ENCODE results near the gene ZSWIM7. TPM values are rescaled to one million over a fixed set of nuclear protein-coding genes. Genes with fewer than 3 reads are reported as not detected.
"Not testable (repeated sequence)": the region's sequence is repeated elsewhere in the genome, so short reads cannot be mapped to it uniquely, and the experiment has no call there.

ZSWIM7 gene
- polyA plus RNA-seq, 5 donors: 52.3 to 56.9 (median 52.4) TPM

DNA sequence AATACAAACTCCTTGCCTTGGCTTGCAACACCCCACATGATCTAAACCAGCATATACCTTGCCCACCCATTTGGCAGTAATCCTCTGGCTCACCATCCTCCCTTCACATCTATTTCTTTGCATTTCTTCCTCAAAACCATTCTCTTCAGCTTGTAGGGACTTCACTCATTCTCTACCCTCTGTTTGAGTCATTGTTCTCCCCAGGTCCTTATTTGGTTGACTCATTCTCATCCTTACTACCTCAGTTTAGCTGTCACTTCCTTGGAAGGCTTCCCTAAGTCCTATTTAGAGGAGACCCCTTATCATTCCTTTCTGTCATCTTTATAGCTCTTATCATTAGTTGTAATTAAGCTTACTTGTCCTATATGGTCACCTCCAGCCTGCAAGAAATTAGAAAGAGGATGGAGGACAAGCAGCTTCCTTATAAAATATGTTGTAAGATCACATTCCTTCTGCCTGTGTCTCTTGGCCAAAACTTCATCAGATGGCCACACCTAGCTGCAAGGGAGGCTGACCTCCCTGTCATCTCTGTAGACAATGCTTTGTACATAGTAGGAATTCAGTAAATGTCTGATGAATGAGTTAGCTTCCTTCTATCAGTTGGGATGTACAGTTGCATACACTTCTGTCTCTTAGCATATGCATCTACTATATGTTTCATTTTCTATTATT is 1.9 kb upstream of the ZSWIM7 start:
- DNase-seq: no peak

DNA sequence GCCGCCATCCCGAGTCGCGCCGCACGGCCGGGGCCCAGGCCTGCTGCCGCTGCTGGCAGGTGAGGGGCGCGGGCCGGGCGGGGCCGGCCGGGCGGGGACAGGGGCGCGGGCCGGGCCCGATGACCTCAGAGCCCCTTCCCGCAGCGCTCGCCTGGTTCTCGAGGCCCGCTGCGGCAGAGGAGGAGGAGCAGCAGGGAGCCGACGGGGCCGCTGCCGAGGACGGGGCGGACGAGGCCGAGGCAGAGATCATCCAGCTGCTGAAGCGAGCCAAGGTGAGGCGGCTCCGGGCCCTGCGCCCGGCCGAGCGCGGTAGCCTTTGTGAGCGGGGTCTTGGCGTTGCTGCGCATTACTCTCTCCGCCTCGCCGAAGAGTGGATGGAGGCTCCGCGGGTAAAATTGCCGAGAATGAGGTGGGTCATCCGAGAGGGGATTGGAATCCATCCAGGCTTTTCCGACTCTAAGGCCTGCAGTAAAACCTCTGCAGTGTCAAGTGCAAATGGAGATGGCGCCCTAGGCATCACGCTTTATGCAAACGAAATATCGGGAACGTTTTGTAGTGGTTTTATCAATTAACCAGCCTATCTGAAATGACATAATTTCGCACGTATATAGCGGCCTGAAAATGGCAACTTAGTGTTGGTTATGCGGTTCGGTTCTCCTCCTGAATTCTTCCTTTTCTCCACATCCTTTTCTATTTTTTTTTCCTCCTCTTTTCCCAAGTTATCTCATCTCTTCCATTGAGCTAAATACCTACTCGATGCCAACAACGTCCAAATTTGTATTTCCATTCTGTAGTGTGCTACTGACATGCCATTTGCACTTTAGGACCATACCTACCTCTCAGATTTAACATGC is 697 bp upstream of the ZSWIM7 start:
- peak; percentile 40 to 42 for DNase-seq

DNA sequence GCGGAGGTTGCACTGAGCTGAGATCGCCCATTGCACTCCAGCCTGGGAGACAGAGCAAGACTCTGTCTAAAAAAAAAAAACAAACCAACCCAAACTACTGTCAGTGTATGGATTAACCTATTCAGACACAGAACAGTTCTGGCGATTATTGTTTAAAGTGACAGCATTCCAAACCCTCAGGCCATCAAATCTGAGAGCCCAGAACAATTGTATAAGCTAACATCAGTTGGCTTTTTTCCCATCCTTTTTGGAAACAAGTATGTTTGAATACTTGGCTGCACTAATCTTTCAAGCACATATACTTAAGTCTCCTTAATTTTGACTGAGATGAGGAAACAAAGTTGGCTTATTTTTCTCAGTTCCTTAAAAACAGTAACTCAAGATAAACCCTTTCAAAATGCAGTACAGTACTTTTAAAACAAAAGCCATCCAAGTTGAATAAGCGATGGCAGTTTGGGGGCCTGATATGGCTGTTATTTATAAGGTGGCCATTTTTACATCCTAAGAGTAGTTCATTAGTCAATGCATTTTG is 1.4 kb downstream of the ZSWIM7 start:
- peak in 1 of 2 donors; percentile 28 for DNase-seq

DNA sequence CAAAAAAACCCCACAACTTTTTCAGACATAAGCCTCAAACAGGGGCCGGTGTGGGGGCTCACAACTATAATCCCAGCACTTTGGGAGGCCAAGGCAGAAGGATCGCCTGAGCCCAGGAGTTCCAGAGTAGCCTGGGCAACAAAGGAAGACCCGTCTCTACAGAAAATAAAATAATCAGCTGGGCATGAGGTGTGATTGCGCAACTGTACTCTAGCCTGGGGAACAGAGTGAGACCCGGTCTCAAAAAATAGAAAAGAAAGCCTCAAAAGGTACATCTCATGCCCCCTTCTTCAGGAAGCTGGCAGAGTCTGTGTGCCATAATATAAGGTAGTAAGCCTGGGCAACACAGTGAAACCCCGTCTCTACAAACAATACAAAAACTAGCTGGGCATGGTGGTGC is 3.2 kb downstream of the ZSWIM7 start:
- no peak for DNase-seq

DNA sequence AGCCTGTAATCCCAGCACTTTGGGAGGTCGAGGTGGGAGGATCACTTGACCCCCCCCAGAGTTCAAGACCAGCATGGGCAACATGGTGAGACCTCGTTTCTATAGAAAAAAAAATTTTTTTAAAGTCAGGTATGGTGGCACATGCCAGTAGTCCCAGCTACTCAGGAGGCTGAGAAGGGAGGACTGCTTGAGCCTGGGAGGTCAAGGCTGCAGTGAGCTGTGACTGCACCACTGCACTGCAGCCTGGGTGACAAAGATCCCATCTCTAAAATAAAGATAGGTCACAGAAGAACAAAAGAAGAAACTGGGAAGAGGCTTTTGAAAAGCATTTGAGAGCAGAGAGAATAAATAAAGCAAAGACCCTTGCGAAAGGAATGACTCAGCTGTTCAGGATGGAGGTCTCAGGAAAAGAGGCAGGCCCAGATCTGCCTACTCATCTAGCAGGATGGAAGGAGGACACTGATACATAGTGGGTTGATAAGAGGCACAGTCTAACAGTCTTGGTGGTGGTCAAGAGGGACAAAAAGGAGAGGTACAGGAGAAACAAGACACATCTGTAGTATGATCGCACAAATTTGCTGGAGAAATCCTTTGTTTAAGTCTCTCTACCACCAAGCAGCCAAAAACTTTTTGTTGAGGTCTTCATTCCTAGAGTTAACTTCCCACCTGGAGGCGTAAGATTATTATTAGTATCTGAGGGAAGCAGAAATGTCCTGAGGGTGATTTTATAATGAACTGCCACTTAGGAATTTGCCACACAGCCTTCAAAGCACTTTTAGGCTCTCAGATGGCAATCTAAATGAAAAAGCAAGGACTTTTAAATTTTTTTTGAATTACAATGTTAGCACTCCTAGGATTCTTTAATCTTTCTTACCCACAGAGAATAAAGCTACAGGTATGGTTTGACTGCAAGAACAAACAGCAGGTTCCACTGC is 17.6 kb downstream of the ZSWIM7 start:
- no peak for DNase-seq

DNA sequence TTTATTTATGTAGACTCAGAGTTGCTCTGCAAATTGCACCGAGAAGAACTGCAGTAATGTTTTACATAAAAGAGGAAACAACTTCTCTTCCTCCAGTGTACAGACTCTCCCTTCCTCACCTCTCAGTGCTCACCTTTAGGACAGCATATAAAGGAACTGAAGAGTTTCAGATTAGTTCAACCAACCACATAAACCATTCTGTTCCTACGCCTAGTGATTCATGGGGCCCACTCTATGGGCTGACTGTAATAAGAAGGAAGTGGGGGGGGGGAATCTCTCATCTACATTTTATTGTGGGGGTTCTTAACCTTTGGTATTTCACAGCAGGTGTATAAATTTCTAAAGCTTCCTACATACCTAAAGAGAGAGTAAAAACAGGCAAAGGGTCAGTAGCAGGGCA is 18.3 kb downstream of the ZSWIM7 start:
- no peak for DNase-seq

DNA sequence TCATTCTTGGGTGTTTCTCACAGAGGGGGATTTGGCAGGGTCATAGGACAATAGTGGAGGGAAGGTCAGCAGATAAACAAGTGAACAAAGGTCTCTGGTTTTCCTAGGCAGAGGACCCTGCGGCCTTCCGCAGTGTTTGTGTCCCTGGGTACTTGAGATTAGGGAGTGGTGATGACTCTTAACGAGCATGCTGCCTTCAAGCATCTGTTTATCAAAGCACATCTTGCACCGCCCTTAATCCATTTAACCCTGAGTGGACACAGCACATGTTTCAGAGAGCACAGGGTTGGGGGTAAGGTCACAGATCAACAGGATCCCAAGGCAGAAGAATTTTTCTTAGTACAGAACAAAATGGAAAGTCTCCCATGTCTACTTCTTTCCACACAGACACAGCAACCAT is 20.5 kb downstream of the ZSWIM7 start:
- not testable (repeated sequence) for DNase-seq

DNA sequence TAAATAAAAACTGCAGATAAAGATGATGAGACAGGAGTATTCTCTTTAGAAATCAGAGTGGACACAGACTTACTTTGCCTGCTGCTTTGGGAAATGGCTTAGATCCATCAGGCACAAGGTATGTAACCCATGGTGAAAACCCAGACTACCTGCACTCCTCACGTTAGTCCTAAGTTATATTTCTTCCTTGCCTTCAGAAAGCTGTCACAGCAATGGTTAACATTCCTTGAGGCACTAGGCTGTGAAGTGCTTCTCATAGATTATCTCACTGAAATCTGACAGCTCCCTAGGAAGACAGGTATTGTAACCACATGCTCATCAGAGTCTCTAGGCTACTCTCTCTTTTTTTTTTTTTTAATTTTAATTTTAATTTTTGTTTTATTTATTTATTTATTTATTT is 20.9 kb downstream of the ZSWIM7 start:
- no peak for DNase-seq

DNA sequence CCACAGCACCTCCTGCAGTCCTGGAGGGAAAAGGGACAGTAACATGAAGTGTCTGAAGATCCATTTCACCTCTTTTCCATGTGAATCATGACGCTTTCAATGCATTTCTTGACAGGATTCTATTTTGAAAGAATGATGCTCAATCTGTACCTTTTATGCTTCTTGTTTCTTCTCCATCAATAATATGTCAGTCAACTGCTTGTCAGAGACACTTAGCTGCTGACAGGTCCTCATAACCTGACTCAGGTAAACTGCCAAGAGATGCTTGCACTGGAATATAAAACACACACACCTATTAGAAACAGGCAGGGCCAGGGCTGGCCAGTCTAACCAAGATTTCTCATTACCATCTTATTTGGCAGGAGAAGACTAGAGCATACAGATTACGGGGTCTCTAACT is 21.6 kb downstream of the ZSWIM7 start:
- no peak for DNase-seq

DNA sequence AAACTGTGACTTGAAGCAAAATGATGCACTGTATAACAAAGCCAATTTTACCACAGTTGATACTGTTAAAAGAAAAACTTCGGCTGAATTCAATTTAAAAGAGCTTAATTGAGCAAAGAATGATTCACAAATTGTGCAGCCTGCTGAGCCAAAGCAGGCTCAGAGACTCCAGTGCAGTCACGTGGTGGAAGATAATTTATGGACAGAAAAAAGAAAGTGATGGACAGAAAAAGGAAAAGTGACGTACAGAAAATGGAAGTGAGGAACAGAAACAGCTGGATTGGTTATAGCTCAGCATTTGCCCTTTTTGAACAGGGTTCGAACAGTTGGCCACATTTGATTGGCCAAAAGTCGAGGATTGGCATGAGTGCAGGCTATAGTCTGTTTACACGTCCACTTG is 25.7 kb downstream of the ZSWIM7 start:
- no peak for DNase-seq

DNA sequence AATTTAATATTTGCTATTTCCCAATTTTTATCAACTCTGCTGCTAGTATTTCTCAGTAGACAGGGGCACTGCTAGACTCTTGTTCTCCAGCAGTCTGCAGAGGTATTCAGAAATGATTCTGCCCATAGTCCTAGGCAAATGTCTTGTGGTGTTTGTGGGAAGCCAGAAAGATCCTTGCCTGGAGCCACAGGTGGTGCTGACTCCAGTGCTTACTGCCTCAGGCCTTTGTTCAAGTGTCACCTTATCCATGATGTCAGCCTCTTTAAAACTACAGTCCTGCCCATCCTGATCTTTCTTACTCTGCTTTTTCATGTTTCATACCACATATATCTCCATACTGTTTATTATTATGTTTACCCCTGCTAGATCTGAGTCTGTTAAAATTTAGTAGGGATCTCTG is 26.5 kb downstream of the ZSWIM7 start:
- DNase-seq: no peak

DNA sequence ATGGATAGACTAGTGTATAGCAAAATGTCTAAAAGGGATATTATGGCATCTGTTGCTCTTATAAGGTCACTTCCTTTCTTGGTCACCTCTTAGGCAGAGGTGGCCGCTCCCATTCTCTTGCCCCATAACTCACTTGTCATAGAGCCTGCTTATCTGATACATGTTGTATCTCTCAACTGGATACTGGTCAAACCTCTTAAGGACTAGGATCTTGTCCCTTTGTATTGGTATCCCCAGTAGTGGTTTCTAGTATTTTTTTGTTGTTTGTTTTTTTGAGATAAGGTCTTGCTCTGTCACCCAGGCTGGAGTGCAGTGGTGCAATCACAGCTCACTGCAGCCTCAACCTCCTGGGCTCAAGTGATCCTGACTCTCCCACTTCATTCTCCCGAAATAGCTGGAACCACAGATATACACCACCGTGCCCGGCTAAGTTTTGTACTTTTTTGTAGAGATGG is 27.0 kb downstream of the ZSWIM7 start:
- DNase-seq: no peak

DNA sequence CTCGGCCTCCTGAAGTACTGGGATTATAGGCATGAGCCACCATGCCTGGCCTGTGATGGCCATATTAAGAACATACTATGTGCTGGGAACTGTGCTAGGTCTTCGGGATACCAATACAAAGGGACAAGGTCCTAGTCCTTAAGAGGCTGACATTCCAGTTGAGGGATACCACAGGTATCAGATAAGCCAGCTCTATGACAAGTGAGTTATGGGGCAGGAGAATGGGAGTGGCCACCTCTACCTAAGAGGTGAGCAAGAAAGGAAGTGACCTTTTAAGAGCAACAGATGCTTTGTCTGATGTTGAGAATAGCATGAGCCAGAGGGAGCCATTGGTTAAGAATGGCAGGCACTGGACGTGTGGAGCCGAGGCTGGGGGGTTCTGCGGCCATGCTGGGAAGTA is 27.6 kb downstream of the ZSWIM7 start:
- no peak for DNase-seq

DNA sequence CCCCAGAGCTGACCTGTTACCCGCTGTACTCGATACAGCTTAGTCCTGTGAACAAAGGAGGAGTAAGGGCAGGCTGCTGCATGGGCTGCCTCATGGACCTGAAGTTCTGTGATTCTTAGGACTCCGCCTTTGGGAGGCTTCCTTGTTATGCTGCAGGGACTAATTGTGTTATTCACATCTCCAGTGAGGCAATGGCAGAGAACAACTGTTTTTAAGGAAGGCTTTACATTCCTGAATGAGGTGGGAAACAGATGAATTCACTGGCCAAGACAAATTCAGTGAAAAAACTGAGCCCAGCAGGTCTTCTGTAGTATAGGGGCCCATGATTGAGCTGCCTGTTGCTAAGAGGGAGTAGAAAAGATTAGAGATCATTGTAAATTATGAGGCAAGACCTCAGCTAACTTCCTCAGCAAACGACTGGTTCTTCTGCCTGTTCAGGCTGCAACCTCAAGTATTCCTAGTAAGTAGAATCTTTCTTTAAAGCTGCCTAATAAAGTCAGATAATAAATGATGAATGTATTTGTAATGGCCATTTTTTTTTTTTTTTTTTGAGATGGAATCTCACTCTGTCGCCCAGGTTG is 28.3 kb downstream of the ZSWIM7 start:
- no peak for DNase-seq

DNA sequence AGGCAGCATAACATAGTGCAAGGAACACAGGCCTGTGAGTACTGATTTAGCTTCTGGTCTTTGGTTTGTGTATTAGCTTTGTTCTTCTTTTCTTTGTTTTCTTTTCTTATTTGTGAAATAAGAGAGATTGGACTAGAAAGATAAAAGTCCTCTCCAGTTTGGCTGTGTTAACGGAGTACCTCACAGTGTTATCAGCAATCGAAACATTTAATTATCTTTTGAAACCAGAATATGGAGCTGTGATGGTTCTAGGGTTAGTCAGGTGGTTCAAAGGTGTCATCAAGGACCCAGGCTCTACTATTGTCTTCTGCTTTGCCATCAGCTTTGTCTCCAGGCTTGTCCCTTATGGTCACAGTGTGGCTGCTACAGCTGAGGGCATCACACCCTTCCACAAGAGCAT is 29.0 kb downstream of the ZSWIM7 start:
- no peak for DNase-seq

DNA sequence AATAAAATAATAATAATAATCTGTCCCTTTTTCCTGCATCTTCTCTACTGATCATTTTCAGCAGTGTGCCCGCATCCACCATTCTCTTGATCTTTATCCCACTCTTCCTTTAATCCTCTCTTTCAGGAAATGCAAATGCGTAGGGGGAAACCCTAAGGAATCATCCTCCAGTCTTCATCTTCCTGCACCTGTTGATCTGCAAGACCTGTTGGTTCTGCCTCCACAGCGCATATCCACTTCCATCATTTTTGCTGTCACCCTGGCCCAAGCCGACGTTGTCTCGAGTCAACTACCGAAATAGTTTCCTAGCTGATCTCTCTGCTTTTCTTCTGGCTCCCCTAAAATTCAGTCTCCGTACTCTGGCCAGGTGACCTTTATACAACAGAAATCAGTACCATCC is 30.0 kb downstream of the ZSWIM7 start:
- DNase-seq: no peak

DNA sequence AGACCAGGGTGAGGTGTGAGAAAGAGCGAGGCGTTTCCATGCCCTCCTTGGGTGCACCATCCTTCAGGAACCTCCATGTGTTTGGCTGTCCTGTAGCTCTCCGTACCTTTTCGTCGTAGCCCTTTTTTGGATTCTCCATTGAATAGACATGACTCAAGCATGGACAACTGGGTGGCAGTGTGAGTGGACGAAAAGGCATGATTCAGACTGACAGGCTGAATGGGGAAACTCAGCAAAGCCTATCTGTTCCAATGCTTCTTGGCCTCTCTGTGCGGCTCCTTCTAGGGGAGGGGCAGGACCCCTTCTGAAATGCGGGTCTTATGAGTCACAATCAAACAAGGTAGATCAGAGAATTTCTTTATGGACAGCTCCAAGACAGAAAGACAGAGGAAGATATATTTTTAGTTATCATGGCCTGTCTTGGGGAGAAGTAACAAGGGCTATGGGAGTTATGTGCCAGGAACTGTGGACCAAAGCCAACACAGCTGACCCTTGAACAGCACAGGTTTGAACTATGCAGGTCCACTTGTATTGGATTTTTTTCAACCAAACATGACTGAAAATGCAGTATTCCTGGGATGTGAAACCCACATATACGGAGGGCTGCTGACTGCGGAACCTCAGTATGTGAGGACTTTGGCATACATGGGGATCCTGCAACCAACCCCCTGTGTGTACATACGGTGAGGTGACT is 31.7 kb downstream of the ZSWIM7 start:
- DNase-seq: no peak

DNA sequence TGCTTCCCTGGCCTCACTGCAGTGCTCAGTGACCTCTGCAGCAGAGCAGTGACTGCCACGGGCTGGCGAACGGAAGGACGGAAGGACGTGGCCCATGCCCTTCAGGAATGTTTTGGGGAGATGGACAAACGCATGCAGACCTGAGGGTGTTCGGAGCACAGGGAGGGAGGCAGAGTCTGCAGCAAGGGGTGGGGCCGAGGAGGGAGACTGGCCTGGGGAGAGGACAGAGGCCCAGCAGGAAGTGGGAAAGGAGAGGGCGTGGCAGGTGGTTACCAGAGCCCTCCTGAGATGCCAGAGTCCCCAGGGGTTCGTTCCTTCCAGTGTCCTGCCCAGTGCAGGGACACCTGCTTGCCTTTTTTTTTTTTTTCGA is 32.6 kb downstream of the ZSWIM7 start:
- DNase-seq: no peak

DNA sequence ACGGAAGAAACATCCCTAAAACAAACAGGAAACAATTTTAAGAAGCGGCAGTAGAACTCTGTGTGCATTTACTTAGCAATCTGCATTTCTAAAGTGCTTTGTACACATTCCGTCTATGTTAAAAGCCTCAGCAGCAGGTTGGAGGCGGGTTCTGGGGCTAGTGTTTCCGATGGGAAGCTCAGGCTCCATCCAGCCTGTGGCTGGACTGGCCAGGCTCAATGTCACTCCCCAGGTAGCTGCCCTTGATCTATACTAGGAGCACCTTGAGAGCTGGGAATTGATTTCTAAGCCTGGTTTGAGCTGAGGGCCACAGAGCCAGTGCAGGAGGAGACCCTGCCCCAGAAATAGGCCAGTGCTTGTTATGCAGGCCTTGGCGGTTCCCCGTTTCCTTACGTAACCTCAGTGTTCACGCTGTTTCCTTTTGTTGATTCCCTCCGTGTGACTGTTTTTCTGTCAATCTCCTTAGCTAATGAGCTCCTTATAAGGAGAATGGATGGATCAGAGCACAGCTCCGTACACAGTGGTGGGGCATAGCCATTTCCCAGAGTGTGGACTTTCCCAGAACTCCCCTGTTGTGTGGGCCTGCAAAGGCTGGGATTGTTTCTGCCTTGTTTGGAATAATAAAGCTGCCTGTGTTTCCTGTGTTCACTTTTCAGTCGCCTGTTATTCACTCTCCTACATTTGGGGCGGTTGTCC is 33.2 kb downstream of the ZSWIM7 start:
- DNase-seq: peak; percentile 48 to 49

DNA sequence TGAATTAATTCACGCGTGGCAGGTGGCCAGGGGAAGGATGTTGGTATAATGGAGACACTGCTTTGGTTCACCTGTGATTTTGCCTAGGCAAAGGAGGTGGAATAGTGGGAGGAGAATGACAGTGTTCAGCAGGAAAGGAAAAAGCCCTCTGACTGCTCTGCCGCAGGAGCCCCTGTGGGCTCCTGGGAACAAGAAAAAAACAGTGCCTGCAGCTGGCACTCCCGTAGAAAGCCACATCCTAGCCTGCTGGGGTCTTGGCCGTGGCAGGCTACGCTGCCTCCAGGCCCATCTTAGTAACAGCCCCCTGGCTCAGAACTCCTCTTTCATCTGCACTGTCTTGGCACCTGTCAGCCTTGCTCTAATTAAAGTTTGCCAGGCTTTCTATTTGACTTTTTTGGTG is 34.0 kb downstream of the ZSWIM7 start:
- no peak for DNase-seq
